PC-9 (cell line): ENCODE results near the gene ABCA7.

Source experiments
- EZH2 ChIP-seq: fragments of 200-600 bp; sonication (generic); IDR thresholded peaks from 2 replicates; pipeline ENCODE4 v1.8.0; 2017; ENCODE audit warnings: antibody characterized with exemption, low read depth
- TF ChIP-seq, protein P1 (sequence below): fragments of 200-600 bp; sonication (generic); conservative IDR thresholded peaks from 2 replicates; pipeline ENCODE4 v1.6.1; 2017; ENCODE audit warnings: mixed run types, antibody characterized with exemption, mild to moderate bottlenecking, moderate library complexity

DNA sequence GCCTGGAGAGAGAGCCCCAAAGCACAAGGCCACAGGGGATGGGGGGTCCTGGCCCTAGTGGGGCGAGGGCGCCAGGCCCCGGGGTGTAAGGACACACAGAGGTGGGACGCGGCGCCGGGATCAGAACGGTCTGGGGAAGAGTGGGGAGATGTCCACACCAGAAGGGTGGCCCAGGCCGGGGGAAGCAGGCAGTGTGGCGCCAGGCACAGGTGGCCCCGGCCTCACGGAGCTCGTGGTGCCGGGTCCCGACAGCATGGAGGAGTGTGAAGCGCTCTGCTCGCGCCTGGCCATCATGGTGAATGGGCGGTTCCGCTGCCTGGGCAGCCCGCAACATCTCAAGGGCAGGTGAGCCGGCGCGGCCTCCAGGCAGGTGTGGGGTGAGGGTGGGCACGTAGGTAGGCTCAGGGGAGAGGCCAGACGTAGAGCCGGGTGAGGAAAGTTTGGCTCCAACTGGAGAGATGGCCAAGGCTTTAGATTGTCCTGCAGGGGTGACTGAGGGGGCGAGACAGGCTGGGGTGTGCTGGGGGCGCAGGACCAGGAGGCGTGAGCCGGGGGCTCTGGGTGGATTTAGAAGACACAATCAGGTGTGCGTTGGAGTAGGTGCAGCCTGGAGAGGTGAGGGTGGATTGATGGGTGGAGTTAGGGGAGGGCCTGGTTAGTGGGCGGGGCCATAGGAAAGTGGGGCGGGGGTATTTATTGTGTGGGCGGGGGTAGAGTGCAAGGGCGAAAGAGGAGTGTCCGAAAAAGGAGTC lies 24.2 kb downstream of the ABCA7 start:
- TF ChIP-seq, protein P1, sequence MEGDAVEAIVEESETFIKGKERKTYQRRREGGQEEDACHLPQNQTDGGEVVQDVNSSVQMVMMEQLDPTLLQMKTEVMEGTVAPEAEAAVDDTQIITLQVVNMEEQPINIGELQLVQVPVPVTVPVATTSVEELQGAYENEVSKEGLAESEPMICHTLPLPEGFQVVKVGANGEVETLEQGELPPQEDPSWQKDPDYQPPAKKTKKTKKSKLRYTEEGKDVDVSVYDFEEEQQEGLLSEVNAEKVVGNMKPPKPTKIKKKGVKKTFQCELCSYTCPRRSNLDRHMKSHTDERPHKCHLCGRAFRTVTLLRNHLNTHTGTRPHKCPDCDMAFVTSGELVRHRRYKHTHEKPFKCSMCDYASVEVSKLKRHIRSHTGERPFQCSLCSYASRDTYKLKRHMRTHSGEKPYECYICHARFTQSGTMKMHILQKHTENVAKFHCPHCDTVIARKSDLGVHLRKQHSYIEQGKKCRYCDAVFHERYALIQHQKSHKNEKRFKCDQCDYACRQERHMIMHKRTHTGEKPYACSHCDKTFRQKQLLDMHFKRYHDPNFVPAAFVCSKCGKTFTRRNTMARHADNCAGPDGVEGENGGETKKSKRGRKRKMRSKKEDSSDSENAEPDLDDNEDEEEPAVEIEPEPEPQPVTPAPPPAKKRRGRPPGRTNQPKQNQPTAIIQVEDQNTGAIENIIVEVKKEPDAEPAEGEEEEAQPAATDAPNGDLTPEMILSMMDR: no peak
- TF ChIP-seq EZH2: no peak
